ENCODE data around the gene KRTAP10-12. TPM values are rescaled to one million over a fixed set of nuclear protein-coding genes. Genes with fewer than 3 reads are reported as not detected.

The KRTAP10-12 gene
- total and polyA plus RNA-seq, 2 experiments from 2014 or later: not detected

- Histone ChIP-seq H4K20me1 (ENCODE audit: insufficient read depth) (no peaks in the 10 kb centered on the region), H3K9me3 (ENCODE audit: low read depth) (no peaks in the 10 kb centered on the region), H2AFZ (no peak overlapping the region), H3K4me2 (ENCODE audit: unreplicated experiment) (no peak overlapping the region), H3K9ac (no peak overlapping the region), H3K27me3 (replicated peaks; ENCODE audit: insufficient read depth) (peaks cover 71% of the 10 kb centered on the region), H3K79me2 (ENCODE audit: insufficient read depth) (no peaks in the 10 kb centered on the region), H3K4me3 (no peak overlapping the region), H3K4me1 (ENCODE audit: insufficient read depth) (no peaks in the 10 kb centered on the region), H3F3A (ENCODE audit: insufficient read depth) (no peaks in the 10 kb centered on the region), H3K36me3 (ENCODE audit: low read depth) (no peaks in the 10 kb centered on the region), H3K9me2 (ENCODE audit: insufficient read depth) (no peaks in the 10 kb centered on the region), H3K27ac (no peak overlapping the region)
- in situ Hi-C loops (cut with MboI): no loop called here
- no peak for DNase-seq
- no peak for TF ChIP-seq EZH2phosphoT487 (IDR thresholded peaks at IDR 0.05; ENCODE audit: insufficient read depth, low read depth)
- TF ChIP-seq EZH2 (IDR thresholded peaks at IDR 0.05; ENCODE audit: insufficient read depth, poor library complexity, severe bottlenecking): no peak
- WGBS, 2 experiments (ENCODE audit: low coverage in 1 of 2, low lambda C conversion rate in 2 of 2, missing lambda C conversion rate in 2 of 2): 49 to 62% methylated on average over 16 to 19 of the region's 22 CpGs
Measured at GRCh38 chr21:44702111-44702972, 5.4 kb downstream of the KRTAP10-12 start.

GRCh38 chr21:44702973-44703730 lies 6.2 kb downstream of the KRTAP10-12 start:
- WGBS, 2 experiments (ENCODE audit: low coverage in 1 of 2, low lambda C conversion rate in 2 of 2, missing lambda C conversion rate in 2 of 2): 25 to 27% methylated on average over 16 of the region's 16 CpGs
- Histone ChIP-seq H3K27me3 (replicated peaks; ENCODE audit: insufficient read depth) (peaks cover 73% of the 10 kb centered on the region), H2AFZ (no peak overlapping the region), H3K4me3 (no peak overlapping the region), H3K79me2 (ENCODE audit: insufficient read depth) (no peaks in the 10 kb centered on the region), H3K4me1 (ENCODE audit: insufficient read depth) (no peaks in the 10 kb centered on the region), H4K20me1 (ENCODE audit: insufficient read depth) (no peaks in the 10 kb centered on the region), H3K36me3 (ENCODE audit: low read depth) (no peaks in the 10 kb centered on the region), H3K9me2 (ENCODE audit: insufficient read depth) (no peaks in the 10 kb centered on the region), H3K9me3 (ENCODE audit: low read depth) (no peaks in the 10 kb centered on the region), H3K4me2 (ENCODE audit: unreplicated experiment) (no peak overlapping the region), H3F3A (ENCODE audit: insufficient read depth) (no peaks in the 10 kb centered on the region), H3K9ac (no peak overlapping the region), H3K27ac (no peak overlapping the region)
- DNase-seq: no peak
- TF ChIP-seq EZH2phosphoT487 (IDR thresholded peaks at IDR 0.05; ENCODE audit: insufficient read depth, low read depth) (no peak), EZH2 (IDR thresholded peaks at IDR 0.05; ENCODE audit: insufficient read depth, poor library complexity, severe bottlenecking) (no peak)
- in situ Hi-C loops (cut with MboI): no loop called here

DNA sequence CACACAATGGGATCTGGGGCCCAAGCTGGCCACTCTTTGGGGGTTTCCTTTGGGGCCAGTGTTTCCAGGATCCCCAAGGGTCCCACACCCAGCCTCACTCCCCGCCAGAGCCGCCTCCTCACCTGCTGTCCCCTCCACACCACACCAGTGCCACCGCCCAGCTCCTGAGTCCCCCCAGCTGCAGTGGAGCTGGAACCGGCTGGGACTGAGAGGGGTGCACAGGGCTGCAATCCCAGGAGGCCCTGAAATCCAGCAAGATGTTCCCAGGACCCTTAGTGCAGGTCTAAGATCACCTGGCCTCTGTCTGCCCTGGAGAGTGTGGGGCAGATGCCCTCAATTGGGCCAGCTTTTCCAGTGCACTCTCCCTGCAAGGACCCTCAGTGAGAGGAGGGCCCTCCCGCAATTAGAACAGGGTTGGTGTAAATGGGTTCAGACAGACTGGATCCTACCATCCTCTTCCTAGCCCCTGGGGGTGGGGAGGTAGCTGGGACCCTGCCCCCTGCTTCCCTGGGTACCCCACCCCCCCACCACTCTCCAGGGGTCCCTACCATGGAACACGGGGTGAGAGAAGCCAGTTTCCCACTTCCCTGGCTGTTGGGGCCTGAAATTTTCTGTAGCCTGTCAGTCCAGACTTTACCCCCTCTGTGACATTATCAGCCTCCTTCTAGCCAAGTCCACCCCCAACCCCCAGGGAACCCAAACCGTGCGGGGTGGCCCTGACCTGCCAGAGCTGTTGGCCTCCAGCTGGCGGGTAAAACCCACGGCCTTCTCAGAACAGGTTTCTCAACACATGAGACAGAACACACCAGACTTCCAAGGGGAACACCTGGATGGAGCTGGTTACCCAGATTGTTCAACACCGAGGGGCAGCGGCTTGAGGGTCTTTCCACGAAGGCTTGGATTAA lies 7.0 kb downstream of the KRTAP10-12 start:
- 20 to 21% methylated on average over 11 to 13 of the region's 13 CpGs for WGBS, 2 experiments (ENCODE audit: low coverage in 1 of 2, low lambda C conversion rate in 2 of 2, missing lambda C conversion rate in 2 of 2)
- H3K79me2 ChIP-seq (ENCODE audit: insufficient read depth): no peaks in the 10 kb centered on the region
- no peak overlapping the region for H3K4me2 ChIP-seq (ENCODE audit: unreplicated experiment)
- no peak overlapping the region for H3K9ac ChIP-seq
- H3K4me3 ChIP-seq: no peak overlapping the region
- no peaks in the 10 kb centered on the region for H4K20me1 ChIP-seq (ENCODE audit: insufficient read depth)
- no peak overlapping the region for H3K27ac ChIP-seq
- no peak for DNase-seq
- H3K9me3 ChIP-seq (ENCODE audit: low read depth): no peaks in the 10 kb centered on the region
- H3K9me2 ChIP-seq (ENCODE audit: insufficient read depth): no peaks in the 10 kb centered on the region
- H3F3A ChIP-seq (ENCODE audit: insufficient read depth): no peaks in the 10 kb centered on the region
- H3K36me3 ChIP-seq (ENCODE audit: low read depth): no peaks in the 10 kb centered on the region
- in situ Hi-C loops (cut with MboI): no loop called here
- TF ChIP-seq EZH2 (IDR thresholded peaks at IDR 0.05; ENCODE audit: insufficient read depth, poor library complexity, severe bottlenecking): no peak
- H3K27me3 ChIP-seq (replicated peaks; ENCODE audit: insufficient read depth): peaks cover 73% of the 10 kb centered on the region
- H2AFZ ChIP-seq: no peak overlapping the region
- no peaks in the 10 kb centered on the region for H3K4me1 ChIP-seq (ENCODE audit: insufficient read depth)

GRCh38 chr21:44704636-44705001 lies 7.6 kb downstream of the KRTAP10-12 start:
- WGBS, 2 experiments (ENCODE audit: low coverage in 1 of 2, low lambda C conversion rate in 2 of 2, missing lambda C conversion rate in 2 of 2): 1% methylated on average over 12 to 13 of the region's 13 CpGs
- Histone ChIP-seq H3K9me2 (ENCODE audit: insufficient read depth) (no peaks in the 10 kb centered on the region), H3K27me3 (replicated peaks; ENCODE audit: insufficient read depth) (peaks cover 74% of the 10 kb centered on the region), H3K9me3 (ENCODE audit: low read depth) (no peaks in the 10 kb centered on the region), H2AFZ (no peak overlapping the region), H3K27ac (no peak overlapping the region), H3K4me3 (no peak overlapping the region), H3K9ac (no peak overlapping the region), H4K20me1 (ENCODE audit: insufficient read depth) (no peaks in the 10 kb centered on the region), H3F3A (ENCODE audit: insufficient read depth) (no peaks in the 10 kb centered on the region), H3K79me2 (ENCODE audit: insufficient read depth) (no peaks in the 10 kb centered on the region), H3K36me3 (ENCODE audit: low read depth) (no peaks in the 10 kb centered on the region), H3K4me2 (ENCODE audit: unreplicated experiment) (no peak overlapping the region), H3K4me1 (ENCODE audit: insufficient read depth) (no peaks in the 10 kb centered on the region)
- TF ChIP-seq EZH2phosphoT487 (IDR thresholded peaks at IDR 0.05; ENCODE audit: insufficient read depth, low read depth) (no peak), EZH2 (IDR thresholded peaks at IDR 0.05; ENCODE audit: insufficient read depth, poor library complexity, severe bottlenecking) (no peak)
- no peak for DNase-seq
- in situ Hi-C loops (cut with MboI): no loop called here
